Prostate gland (tissue), 2 donors: ENCODE results near the gene RNF17. TPM values are rescaled to one million over a fixed set of nuclear protein-coding genes. Genes with fewer than 3 reads are reported as not detected.
A peak's percentile ranks its signal among the peaks of the same experiment; 100 is the strongest.
"Not testable (repeated sequence)": the region's sequence is repeated elsewhere in the genome, so short reads cannot be mapped to it uniquely, and the experiment has no call there.

Experiments used
- DNase-seq: peaks from one replicate; pipeline ENCODE4 v3.0.0-alpha.2; 2019; ENCODE audit warnings: low spot score
- H3K27ac ChIP-seq, 2 donors: fragments of 200-600 bp; sonication (generic); 2 replicates each; pipeline ENCODE4 v1.5.1; 2017 to 2019
- H3K27me3 ChIP-seq: fragments of 200-600 bp; sonication (generic); replicated peaks from 2 replicates; pipeline ENCODE4 v1.5.1; 2019; ENCODE audit not compliant: insufficient read depth
- H3K36me3 ChIP-seq, 2 donors: fragments of 200-600 bp; sonication (generic); 1 replicate in 1 of 2; 2 replicates in 1 of 2; pipeline versions ENCODE4 v1.5.1 to v1.8.1; 2017 to 2019
- H3K4me1 ChIP-seq: fragments of 200-600 bp; sonication (generic); replicated peaks from 2 replicates; pipeline ENCODE4 v1.5.1; 2019
- H3K4me3 ChIP-seq, 2 donors: fragments of 200-600 bp; sonication (generic); 2 replicates each; pipeline ENCODE4 v1.5.1; 2017 to 2019
- H3K9me3 ChIP-seq: fragments of 200-600 bp; sonication (generic); 2 replicates; pipeline ENCODE4 v1.5.1; 2017
- POLR2A ChIP-seq: fragments of 450-650 bp; IDR thresholded peaks from one replicate; pipeline ENCODE4 v1.6.1; 2016; ENCODE audit warnings: antibody characterized with exemption, mild to moderate bottlenecking
- POLR2AphosphoS5 ChIP-seq: sonication (generic); formaldehyde crosslinking; IDR thresholded peaks from one replicate; pipeline ENCODE4 v1.6.1; 2017; ENCODE audit warnings: antibody characterized with exemption
- WGBS: methylation state at CpG from one replicate; pipeline ENCODE4 v1.1.5; 2018; 5-methylcytosine and 5-hydroxymethylcytosine counted together
- intact Hi-C: fragments of 100-400 bp; cut with DNase I; formaldehyde crosslinking; loops from one replicate; pipeline ENCODE4 v1.14.2; 2022
- total RNA-seq, 2 donors: library from RNA; depleted of rRNA; stranded (reverse); fragments of >200 nt; gene quantifications; one replicate each; pipeline ENCODE4 v1.1.0, GENCODE V29; 2016
- TF ChIP-seq, protein P1 (sequence below), 4 experiments: fragments of 200-600 bp in 2 of 4; fragments of 450-650 bp in 2 of 4; sonication (generic) in 2 of 4; IDR thresholded peaks; 1 replicate in 3 of 4; 2 replicates in 1 of 4; pipeline ENCODE4 v1.5.1; 2016 to 2019; ENCODE audit warnings: antibody characterized with exemption in 4 of 4, mild to moderate bottlenecking in 2 of 4, moderate library complexity in 2 of 4

Gene RNF17
- total RNA-seq, 2 donors from 2014 or later: 16.4 TPM; not detected in 1

DNA sequence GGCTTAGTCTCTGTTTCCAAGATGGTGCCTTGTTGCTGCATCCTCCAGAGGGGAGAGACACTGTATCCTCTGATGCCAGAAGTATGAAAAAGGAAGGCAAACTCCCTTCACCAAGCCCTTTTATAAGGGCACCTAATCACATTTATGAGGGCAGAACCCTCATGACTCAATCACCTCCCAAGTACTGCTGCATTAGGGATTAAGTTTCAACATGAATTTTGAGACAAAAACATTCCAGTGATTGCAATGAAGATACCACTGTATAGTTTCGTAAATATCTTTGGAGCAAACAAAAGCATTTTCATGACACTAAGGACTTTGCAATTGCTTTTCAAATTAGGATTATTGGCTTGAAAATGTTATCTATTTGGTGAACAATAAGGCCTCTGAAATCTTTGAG lies 63.8 kb downstream of the RNF17 start:
- H3K4me3 ChIP-seq: no peak overlapping the region
- no peaks in the 10 kb centered on the region for H3K27me3 ChIP-seq
- H3K36me3 ChIP-seq: no peaks in the 10 kb centered on the region
- no peak overlapping the region for H3K27ac ChIP-seq
- no peaks in the 10 kb centered on the region for H3K4me1 ChIP-seq
- no peaks in the 10 kb centered on the region for H3K9me3 ChIP-seq
- TF ChIP-seq POLR2AphosphoS5 (no peak), POLR2A (no peak)
- TF ChIP-seq, protein P1, sequence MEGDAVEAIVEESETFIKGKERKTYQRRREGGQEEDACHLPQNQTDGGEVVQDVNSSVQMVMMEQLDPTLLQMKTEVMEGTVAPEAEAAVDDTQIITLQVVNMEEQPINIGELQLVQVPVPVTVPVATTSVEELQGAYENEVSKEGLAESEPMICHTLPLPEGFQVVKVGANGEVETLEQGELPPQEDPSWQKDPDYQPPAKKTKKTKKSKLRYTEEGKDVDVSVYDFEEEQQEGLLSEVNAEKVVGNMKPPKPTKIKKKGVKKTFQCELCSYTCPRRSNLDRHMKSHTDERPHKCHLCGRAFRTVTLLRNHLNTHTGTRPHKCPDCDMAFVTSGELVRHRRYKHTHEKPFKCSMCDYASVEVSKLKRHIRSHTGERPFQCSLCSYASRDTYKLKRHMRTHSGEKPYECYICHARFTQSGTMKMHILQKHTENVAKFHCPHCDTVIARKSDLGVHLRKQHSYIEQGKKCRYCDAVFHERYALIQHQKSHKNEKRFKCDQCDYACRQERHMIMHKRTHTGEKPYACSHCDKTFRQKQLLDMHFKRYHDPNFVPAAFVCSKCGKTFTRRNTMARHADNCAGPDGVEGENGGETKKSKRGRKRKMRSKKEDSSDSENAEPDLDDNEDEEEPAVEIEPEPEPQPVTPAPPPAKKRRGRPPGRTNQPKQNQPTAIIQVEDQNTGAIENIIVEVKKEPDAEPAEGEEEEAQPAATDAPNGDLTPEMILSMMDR (IDR thresholded peaks at IDR 0.05): no peak
- WGBS: 53% methylated on average over 1 of the region's 1 CpG
- DNase-seq: no peak
- intact Hi-C loops: no loop called here

- 72% methylated on average over 9 of the region's 9 CpGs for WGBS
- TF ChIP-seq POLR2AphosphoS5: no peak
- no peak for TF ChIP-seq POLR2A
- TF ChIP-seq, protein P1 (IDR thresholded peaks at IDR 0.05): no peak
- Histone ChIP-seq H3K27me3 (no peaks in the 10 kb centered on the region), H3K9me3 (no peaks in the 10 kb centered on the region), H3K36me3 (no peaks in the 10 kb centered on the region), H3K4me3 (no peak overlapping the region), H3K4me1 (no peaks in the 10 kb centered on the region), H3K27ac (no peak overlapping the region)
- intact Hi-C loops: no loop called here
- no peak for DNase-seq
Measured at GRCh38 chr13:24834902-24835510, 71.0 kb downstream of the RNF17 start.

- 90% methylated on average over 2 of the region's 2 CpGs for WGBS
Measured at GRCh38 chr13:24837528-24837927, 73.6 kb downstream of the RNF17 start.

GRCh38 chr13:24842549-24843274 lies 78.7 kb downstream of the RNF17 start:
- H3K9me3 ChIP-seq: no peaks in the 10 kb centered on the region
- H3K36me3 ChIP-seq: no peaks in the 10 kb centered on the region
- H3K27me3 ChIP-seq: no peaks in the 10 kb centered on the region
- H3K27ac ChIP-seq: no peak overlapping the region
- no peak for TF ChIP-seq POLR2A
- no peak for TF ChIP-seq POLR2AphosphoS5
- TF ChIP-seq, protein P1 (IDR thresholded peaks at IDR 0.05): no peak
- intact Hi-C loops: no loop called here
- DNase-seq: no peak
- 88% methylated on average over 9 of the region's 9 CpGs for WGBS
- H3K4me1 ChIP-seq: no peaks in the 10 kb centered on the region
- no peak overlapping the region for H3K4me3 ChIP-seq

More at GRCh38 chr13:24837528-24837927, 73.6 kb downstream of the RNF17 start:
- H3K4me1 ChIP-seq, H3K4me3 ChIP-seq, DNase-seq, H3K36me3 ChIP-seq, H3K27me3 ChIP-seq, H3K9me3 ChIP-seq, H3K27ac ChIP-seq, intact Hi-C loops: not testable (repeated sequence)

DNA sequence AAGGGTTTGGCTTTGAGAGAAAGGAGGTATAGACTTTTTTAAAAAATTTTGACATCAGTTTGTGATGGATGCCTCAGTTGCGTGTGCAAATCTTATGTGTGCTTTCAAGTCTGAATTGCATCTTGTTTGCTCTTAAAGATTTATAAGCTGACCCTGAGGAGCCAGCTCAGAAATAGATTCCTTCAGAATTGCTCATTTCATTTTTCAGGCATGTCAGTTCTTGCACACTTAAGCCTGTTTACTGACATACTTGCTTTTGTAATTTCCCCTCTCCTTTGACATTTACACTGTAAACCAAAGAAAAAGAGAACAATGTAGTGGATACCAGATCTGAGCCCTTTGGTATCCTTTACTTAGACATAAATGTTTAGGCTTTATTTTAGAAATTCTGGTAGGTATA lies 87.6 kb downstream of the RNF17 start:
- H3K36me3 ChIP-seq: no peaks in the 10 kb centered on the region
- no peaks in the 10 kb centered on the region for H3K9me3 ChIP-seq
- peak; percentile 72 for TF ChIP-seq POLR2AphosphoS5
- no peak for TF ChIP-seq POLR2A
- H3K27me3 ChIP-seq: no peaks in the 10 kb centered on the region
- intact Hi-C loops: no loop called here
- no peak overlapping the region for H3K4me3 ChIP-seq
- no peak for DNase-seq
- H3K4me1 ChIP-seq: no peaks in the 10 kb centered on the region
- WGBS: 34% methylated on average over 1 of the region's 1 CpG
- H3K27ac ChIP-seq: no peak overlapping the region

DNA sequence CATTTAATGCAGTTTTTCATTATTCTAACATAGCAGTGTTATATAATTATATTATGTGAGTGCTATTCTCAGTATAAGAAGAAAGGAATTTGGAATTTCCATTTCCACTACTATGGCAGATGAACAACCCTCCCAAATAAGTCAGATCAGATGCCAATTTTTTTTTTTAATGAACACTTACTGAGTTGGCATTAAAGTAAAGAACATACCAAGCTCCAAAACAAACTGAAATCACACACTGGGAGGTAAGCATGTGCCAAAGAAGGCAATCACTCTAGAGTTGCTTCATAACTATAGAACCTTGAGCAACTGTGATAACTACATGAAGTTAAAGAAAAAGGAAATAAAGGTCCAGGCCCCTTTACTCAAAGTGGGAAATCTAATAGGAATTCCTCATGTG lies 90.3 kb downstream of the RNF17 start:
- no peak for DNase-seq
- TF ChIP-seq POLR2A (no peak), POLR2AphosphoS5 (peak; percentile 61)
- H3K4me3 ChIP-seq: no peak overlapping the region
- no peaks in the 10 kb centered on the region for H3K36me3 ChIP-seq
- no peaks in the 10 kb centered on the region for H3K4me1 ChIP-seq
- no peak overlapping the region for H3K27ac ChIP-seq
- H3K9me3 ChIP-seq: no peaks in the 10 kb centered on the region
- intact Hi-C loops: no loop called here
- H3K27me3 ChIP-seq: no peaks in the 10 kb centered on the region
